ENCODE data around the gene TRIM33.

DNA sequence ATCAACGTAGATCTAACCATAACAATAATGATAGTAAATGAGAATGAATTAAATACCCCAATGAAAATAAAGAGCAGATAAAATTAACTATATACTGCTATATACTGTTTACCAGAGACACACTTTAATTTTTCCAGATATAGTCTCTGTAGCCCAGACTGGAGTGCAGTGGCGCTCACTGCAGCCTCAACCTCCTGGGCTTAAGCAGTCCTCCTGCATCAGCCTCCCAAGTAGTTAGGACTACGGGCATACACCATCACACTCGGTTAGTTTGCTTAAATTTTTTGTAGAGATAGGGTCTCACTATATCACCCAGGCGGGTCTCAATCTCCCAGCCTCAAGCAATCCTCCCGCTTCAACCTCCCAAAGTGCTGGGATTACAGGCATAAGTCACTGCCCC is 37.2 kb downstream of the TRIM33 start:
- TF ChIP-seq, protein P1, sequence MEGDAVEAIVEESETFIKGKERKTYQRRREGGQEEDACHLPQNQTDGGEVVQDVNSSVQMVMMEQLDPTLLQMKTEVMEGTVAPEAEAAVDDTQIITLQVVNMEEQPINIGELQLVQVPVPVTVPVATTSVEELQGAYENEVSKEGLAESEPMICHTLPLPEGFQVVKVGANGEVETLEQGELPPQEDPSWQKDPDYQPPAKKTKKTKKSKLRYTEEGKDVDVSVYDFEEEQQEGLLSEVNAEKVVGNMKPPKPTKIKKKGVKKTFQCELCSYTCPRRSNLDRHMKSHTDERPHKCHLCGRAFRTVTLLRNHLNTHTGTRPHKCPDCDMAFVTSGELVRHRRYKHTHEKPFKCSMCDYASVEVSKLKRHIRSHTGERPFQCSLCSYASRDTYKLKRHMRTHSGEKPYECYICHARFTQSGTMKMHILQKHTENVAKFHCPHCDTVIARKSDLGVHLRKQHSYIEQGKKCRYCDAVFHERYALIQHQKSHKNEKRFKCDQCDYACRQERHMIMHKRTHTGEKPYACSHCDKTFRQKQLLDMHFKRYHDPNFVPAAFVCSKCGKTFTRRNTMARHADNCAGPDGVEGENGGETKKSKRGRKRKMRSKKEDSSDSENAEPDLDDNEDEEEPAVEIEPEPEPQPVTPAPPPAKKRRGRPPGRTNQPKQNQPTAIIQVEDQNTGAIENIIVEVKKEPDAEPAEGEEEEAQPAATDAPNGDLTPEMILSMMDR (IDR thresholded peaks at IDR 0.05; ENCODE audit: insufficient read depth, low read length), result no peak
- no peak for TF ChIP-seq POLR2AphosphoS5 (IDR thresholded peaks at IDR 0.05; ENCODE audit: low read depth)
- no peak for TF ChIP-seq REST (IDR thresholded peaks at IDR 0.05; ENCODE audit: insufficient replicate concordance, low read depth)
- no peak for TF ChIP-seq GABPA (IDR thresholded peaks at IDR 0.05; ENCODE audit: low read depth)
- TF ChIP-seq SPI1 (IDR thresholded peaks at IDR 0.05; ENCODE audit: borderline replicate concordance, low read depth), result no peak

Data from HL-60 (cell line).